ENCODE results near the gene IL16.

DNA sequence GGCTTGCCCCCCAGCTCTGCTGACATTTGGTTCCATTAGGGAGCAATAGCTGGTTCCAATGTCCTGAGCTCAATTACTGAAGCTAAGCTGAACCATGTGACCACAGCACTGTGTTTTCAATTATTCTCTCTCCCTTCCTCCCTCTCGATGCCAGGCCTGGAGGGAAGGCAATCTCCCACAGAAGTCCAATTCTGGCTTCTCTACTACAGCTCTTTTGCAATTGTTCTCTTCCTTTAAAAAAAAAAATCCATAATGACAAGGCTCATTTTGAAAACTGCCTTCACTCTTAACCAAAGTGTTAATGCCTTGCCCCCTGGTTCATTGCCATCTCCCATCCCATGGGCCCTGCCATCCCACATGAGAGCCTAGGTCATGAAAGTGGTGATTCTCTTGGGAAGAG, 24.8 kb downstream of the IL16 start:
- TF ChIP-seq POLR2A (IDR thresholded peaks at IDR 0.05): no peak
- TF ChIP-seq, protein P1, sequence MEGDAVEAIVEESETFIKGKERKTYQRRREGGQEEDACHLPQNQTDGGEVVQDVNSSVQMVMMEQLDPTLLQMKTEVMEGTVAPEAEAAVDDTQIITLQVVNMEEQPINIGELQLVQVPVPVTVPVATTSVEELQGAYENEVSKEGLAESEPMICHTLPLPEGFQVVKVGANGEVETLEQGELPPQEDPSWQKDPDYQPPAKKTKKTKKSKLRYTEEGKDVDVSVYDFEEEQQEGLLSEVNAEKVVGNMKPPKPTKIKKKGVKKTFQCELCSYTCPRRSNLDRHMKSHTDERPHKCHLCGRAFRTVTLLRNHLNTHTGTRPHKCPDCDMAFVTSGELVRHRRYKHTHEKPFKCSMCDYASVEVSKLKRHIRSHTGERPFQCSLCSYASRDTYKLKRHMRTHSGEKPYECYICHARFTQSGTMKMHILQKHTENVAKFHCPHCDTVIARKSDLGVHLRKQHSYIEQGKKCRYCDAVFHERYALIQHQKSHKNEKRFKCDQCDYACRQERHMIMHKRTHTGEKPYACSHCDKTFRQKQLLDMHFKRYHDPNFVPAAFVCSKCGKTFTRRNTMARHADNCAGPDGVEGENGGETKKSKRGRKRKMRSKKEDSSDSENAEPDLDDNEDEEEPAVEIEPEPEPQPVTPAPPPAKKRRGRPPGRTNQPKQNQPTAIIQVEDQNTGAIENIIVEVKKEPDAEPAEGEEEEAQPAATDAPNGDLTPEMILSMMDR (IDR thresholded peaks at IDR 0.05): no peak
